ACC112 (cell line): ENCODE data around the gene LOC101059915.
"Not testable (repeated sequence)": the region's sequence is repeated elsewhere in the genome, so short reads cannot be mapped to it uniquely, and the experiment has no call there.

Experiments
- H2AFZ ChIP-seq: fragments of 200-600 bp; sonication (generic); one replicate; pipeline ENCODE4 v1.6.0; 2017; ENCODE audit warnings: antibody characterized with exemption, low read length; ENCODE audit not compliant: unreplicated experiment
- H3K27ac ChIP-seq: fragments of 200-600 bp; sonication (generic); 2 replicates; pipeline ENCODE4 v1.5.1; 2014; ENCODE audit warnings: low read depth, mild to moderate bottlenecking, antibody characterized with exemption, low read length, moderate library complexity
- H3K27me3 ChIP-seq: fragments of 200-600 bp; sonication (generic); 2 replicates; pipeline ENCODE4 v1.6.1; 2014; ENCODE audit warnings: mild to moderate bottlenecking, antibody characterized with exemption, low read length, moderate library complexity, mixed read lengths; ENCODE audit not compliant: insufficient read depth
- H3K36me3 ChIP-seq: fragments of 200-600 bp; sonication (generic); 2 replicates; pipeline ENCODE4 v1.6.1; 2016; ENCODE audit warnings: mild to moderate bottlenecking, antibody characterized with exemption, low read length, moderate library complexity, mixed read lengths; ENCODE audit not compliant: insufficient read depth
- H3K4me1 ChIP-seq: fragments of 200-600 bp; sonication (generic); one replicate; pipeline ENCODE4 v1.6.1; 2016; ENCODE audit warnings: low read length, mixed read lengths; ENCODE audit not compliant: insufficient read depth, unreplicated experiment, control insufficient read depth
- H3K4me3 ChIP-seq: fragments of 200-600 bp; sonication (generic); 2 replicates; pipeline ENCODE4 v1.5.1; 2014; ENCODE audit warnings: mild to moderate bottlenecking, low read depth, low read length
- H3K79me2 ChIP-seq: fragments of 200-600 bp; sonication (generic); one replicate; pipeline ENCODE4 v1.6.0; 2016; ENCODE audit warnings: low read length; ENCODE audit not compliant: control insufficient read depth, unreplicated experiment, insufficient read depth

LOC101059915 gene

GRCh38 chrX:71715551-71715950 lies 48.2 kb downstream of the LOC101059915 start:
- H3K79me2 ChIP-seq, H3K4me3 ChIP-seq, H3K36me3 ChIP-seq, H3K4me1 ChIP-seq, H3K27me3 ChIP-seq, H2AFZ ChIP-seq, H3K27ac ChIP-seq: not testable (repeated sequence)

GRCh38 chrX:71716323-71716722 lies 49.0 kb downstream of the LOC101059915 start:
- not testable (repeated sequence) for H2AFZ ChIP-seq, H3K4me1 ChIP-seq, H3K27ac ChIP-seq, H3K4me3 ChIP-seq, H3K27me3 ChIP-seq, H3K79me2 ChIP-seq, H3K36me3 ChIP-seq

GRCh38 chrX:71718185-71718584 lies 50.8 kb downstream of the LOC101059915 start, which contains the start of gene CXorf49:
CXorf49 (minus strand) TSS chrX:71718285; CDS start chrX:71718151, 134 bp downstream.
- H2AFZ ChIP-seq, H3K79me2 ChIP-seq, H3K36me3 ChIP-seq, H3K27ac ChIP-seq, H3K27me3 ChIP-seq, H3K4me1 ChIP-seq, H3K4me3 ChIP-seq: not testable (repeated sequence)

DNA sequence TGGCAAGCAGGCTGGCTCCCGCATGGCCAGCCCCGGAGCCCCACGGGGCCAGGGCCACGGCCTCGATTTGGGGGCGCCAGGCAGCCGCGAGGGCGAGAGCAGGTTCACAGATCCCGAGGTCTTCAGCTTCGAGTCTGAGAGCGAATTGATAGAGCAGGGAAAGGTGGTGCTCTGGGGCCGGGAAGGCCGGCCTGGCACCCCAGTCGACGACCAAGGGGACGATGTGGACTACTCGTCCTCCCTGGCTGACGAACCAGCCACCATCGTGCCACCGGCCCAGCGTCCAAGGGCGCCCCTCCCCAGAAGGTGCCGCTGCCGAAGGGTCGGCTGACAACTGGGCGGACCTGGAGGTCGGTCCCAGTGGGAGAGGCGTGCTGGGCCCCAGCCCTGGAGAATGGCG lies 51.8 kb downstream of the LOC101059915 start:
- H3K27ac ChIP-seq, H3K36me3 ChIP-seq, H2AFZ ChIP-seq, H3K4me1 ChIP-seq, H3K27me3 ChIP-seq, H3K79me2 ChIP-seq, H3K4me3 ChIP-seq: not testable (repeated sequence)

- H3K36me3 ChIP-seq, H3K4me1 ChIP-seq, H3K27me3 ChIP-seq, H3K4me3 ChIP-seq, H2AFZ ChIP-seq, H3K79me2 ChIP-seq, H3K27ac ChIP-seq: not testable (repeated sequence)
These were observed 53.0 kb downstream of the LOC101059915 start for GRCh38 chrX:71720289-71720886.
